Measurements from ENCODE around the gene VSX2. TPM values are rescaled to one million over a fixed set of nuclear protein-coding genes. Genes with fewer than 3 reads are reported as not detected.

VSX2 gene
- total RNA-seq, 1 experiment from 2014 or later: 0.02 TPM

Other genes with a start within 250 kb of the VSX2 start
- gene ENTPD5, start 220.2 kb upstream of the VSX2 start, total RNA-seq (2014; rRNA removed; shearing (Covaris generic)): 7.3 and 8.4 TPM in 2 replicates
- gene BBOF1, start 220.1 kb upstream of the VSX2 start, total RNA-seq (2014; rRNA removed; shearing (Covaris generic)): 0.66 and 0.95 TPM in 2 replicates
- gene ALDH6A1, start 155.0 kb upstream of the VSX2 start, total RNA-seq (2014; rRNA removed; shearing (Covaris generic)): 13.2 and 14.2 TPM in 2 replicates
- gene LIN52, start 154.5 kb upstream of the VSX2 start, total RNA-seq (2014; rRNA removed; shearing (Covaris generic)): 20.5 and 21.3 TPM in 2 replicates
- 26.3 and 30.6 TPM in 2 replicates for gene ABCD4, start 63.5 kb downstream of the VSX2 start, total RNA-seq (2014; rRNA removed; shearing (Covaris generic))
- gene VRTN, start 109.0 kb downstream of the VSX2 start, total RNA-seq (2014; rRNA removed; shearing (Covaris generic)): not detected in 2 replicates
- not detected in 2 replicates for gene SYNDIG1L, start 186.8 kb downstream of the VSX2 start, total RNA-seq (2014; rRNA removed; shearing (Covaris generic))

Measured in SJCRH30 (cell line).